PC-3 (cell line): ENCODE results near the gene ARAP3. TPM values are rescaled to one million over a fixed set of nuclear protein-coding genes. Genes with fewer than 3 reads are reported as not detected.

Experiments used
- ATAC-seq: fragments of 200-7000 bp; cut with Tn5 transposase; 2 replicates; pipeline ENCODE4 v1.9.1; 2020; ENCODE audit warnings: mild to moderate bottlenecking, moderate library complexity
- BruUV-seq: library from RNA; stranded (reverse); fragments of 400-500 nt; replicated peaks from 2 replicates; lab custom pipeline; 2021; lab: Mats Ljungman, UMichigan
- CTCF ChIA-PET: fragments of 300-600 bp; sonication (Branson Sonifier 250); formaldehyde crosslinking; loops from one replicate; lab custom pipeline; 2022; ENCODE audit warnings: antibody characterized with exemption; lab: Charles Lee
- POLR2A ChIA-PET: fragments of 300-600 bp; sonication (Branson Sonifier 250); formaldehyde crosslinking; loops from one replicate; lab custom pipeline; 2022; ENCODE audit warnings: antibody characterized with exemption; ENCODE audit not compliant: unreplicated experiment; lab: Charles Lee
- DNase-seq: peaks from one replicate; pipeline ENCODE4 v3.0.0-alpha.2; 2015
- H2AFZ ChIP-seq: fragments of 300-600 bp; sonication (generic); 2 replicates; pipeline ENCODE4 v1.6.0; 2016; ENCODE audit warnings: antibody characterized with exemption, low read length
- H3F3A ChIP-seq: fragments of 300-600 bp; sonication (generic); one replicate; pipeline ENCODE4 v1.6.0; 2017; ENCODE audit warnings: antibody characterized with exemption, low read length, control low read depth, mild to moderate bottlenecking; ENCODE audit not compliant: unreplicated experiment
- H3K27ac ChIP-seq: fragments of 300-600 bp; sonication (generic); 2 replicates; pipeline ENCODE4 v1.5.1; 2016; ENCODE audit warnings: mild to moderate bottlenecking, low read length
- H3K27me3 ChIP-seq: fragments of 300-600 bp; sonication (generic); 2 replicates; pipeline ENCODE4 v1.6.1; 2016; ENCODE audit warnings: low read length, mixed read lengths
- H3K36me3 ChIP-seq: fragments of 300-600 bp; sonication (generic); 2 replicates; pipeline ENCODE4 v1.6.1; 2016; ENCODE audit warnings: low read depth, mixed run types, low read length, mixed read lengths
- H3K4me1 ChIP-seq: fragments of 300-600 bp; sonication (generic); 2 replicates; pipeline ENCODE4 v1.5.1; 2016; ENCODE audit warnings: low read length; ENCODE audit not compliant: insufficient read depth
- H3K4me2 ChIP-seq: fragments of 300-600 bp; sonication (generic); 2 replicates; pipeline ENCODE4 v1.6.0; 2016; ENCODE audit warnings: low read length
- H3K4me3 ChIP-seq: fragments of 300-600 bp; sonication (generic); 2 replicates; pipeline ENCODE4 v1.5.1; 2016; ENCODE audit warnings: mild to moderate bottlenecking, low read length, mixed read lengths
- H3K79me2 ChIP-seq: fragments of 300-600 bp; sonication (generic); 2 replicates; pipeline ENCODE4 v1.6.1; 2017; ENCODE audit warnings: low read length, mixed read lengths
- H3K9ac ChIP-seq: fragments of 300-600 bp; sonication (generic); 2 replicates; pipeline ENCODE4 v1.6.0; 2016; ENCODE audit warnings: mild to moderate bottlenecking, low read length
- H3K9me2 ChIP-seq: fragments of 300-600 bp; sonication (generic); replicated peaks from 2 replicates; pipeline ENCODE4 v1.6.1; 2016; ENCODE audit warnings: mixed run types, low read length, mixed read lengths
- H3K9me3 ChIP-seq: fragments of 300-600 bp; sonication (generic); 2 replicates; pipeline ENCODE4 v1.6.1; 2016; ENCODE audit warnings: low read length, mixed read lengths
- H4K20me1 ChIP-seq: fragments of 300-600 bp; sonication (generic); 2 replicates; pipeline ENCODE4 v1.6.1; 2016; ENCODE audit warnings: low read length, mixed read lengths
- EZH2 ChIP-seq: fragments of 300-600 bp; sonication (generic); IDR thresholded peaks from one replicate; pipeline ENCODE4 v1.6.1; 2017; ENCODE audit warnings: antibody characterized with exemption, mild to moderate bottlenecking, low read length; ENCODE audit not compliant: unreplicated experiment
- EZH2phosphoT487 ChIP-seq: fragments of 300-600 bp; sonication (generic); IDR thresholded peaks from 2 replicates; pipeline ENCODE4 v1.6.1; 2018; ENCODE audit warnings: mild to moderate bottlenecking, antibody characterized with exemption, low read length, borderline replicate concordance
- intact Hi-C: fragments of 100-400 bp; cut with micrococcal nuclease; formaldehyde crosslinking; loops from 2 replicates; pipeline ENCODE4 v1.9.0; 2023
- total RNA-seq: library from RNA; depleted of rRNA; stranded (reverse); fragments of >200 nt; gene quantifications from 2 replicates; pipeline ENCODE4 v1.2.3, GENCODE V29; 2014
- TF ChIP-seq, protein P1 (sequence below): fragments of 300-600 bp; sonication (generic); conservative IDR thresholded peaks from 2 replicates; pipeline ENCODE4 v1.5.1; 2017; ENCODE audit warnings: antibody characterized with exemption, low read depth, mild to moderate bottlenecking, low read length

The ARAP3 gene
- total RNA-seq, 1 experiment from 2014 or later: 7.1 TPM

- no peaks in the 10 kb centered on the region for H3F3A ChIP-seq
- peaks cover 16% of the 10 kb centered on the region for H3K4me1 ChIP-seq
- ChIA-PET CTCF (no interaction called here), POLR2A (no interaction called here)
- no peaks in the 10 kb centered on the region for H3K9me3 ChIP-seq
- H3K4me2 ChIP-seq: no peak overlapping the region
- ATAC-seq: no peak
- no peak overlapping the region for H3K27ac ChIP-seq
- no peak overlapping the region for H3K4me3 ChIP-seq
- H3K9ac ChIP-seq: no peak overlapping the region
- H3K9me2 ChIP-seq: no peaks in the 10 kb centered on the region
- H3K36me3 ChIP-seq: no peaks in the 10 kb centered on the region
- H2AFZ ChIP-seq: no peak overlapping the region
- TF ChIP-seq, protein P1, sequence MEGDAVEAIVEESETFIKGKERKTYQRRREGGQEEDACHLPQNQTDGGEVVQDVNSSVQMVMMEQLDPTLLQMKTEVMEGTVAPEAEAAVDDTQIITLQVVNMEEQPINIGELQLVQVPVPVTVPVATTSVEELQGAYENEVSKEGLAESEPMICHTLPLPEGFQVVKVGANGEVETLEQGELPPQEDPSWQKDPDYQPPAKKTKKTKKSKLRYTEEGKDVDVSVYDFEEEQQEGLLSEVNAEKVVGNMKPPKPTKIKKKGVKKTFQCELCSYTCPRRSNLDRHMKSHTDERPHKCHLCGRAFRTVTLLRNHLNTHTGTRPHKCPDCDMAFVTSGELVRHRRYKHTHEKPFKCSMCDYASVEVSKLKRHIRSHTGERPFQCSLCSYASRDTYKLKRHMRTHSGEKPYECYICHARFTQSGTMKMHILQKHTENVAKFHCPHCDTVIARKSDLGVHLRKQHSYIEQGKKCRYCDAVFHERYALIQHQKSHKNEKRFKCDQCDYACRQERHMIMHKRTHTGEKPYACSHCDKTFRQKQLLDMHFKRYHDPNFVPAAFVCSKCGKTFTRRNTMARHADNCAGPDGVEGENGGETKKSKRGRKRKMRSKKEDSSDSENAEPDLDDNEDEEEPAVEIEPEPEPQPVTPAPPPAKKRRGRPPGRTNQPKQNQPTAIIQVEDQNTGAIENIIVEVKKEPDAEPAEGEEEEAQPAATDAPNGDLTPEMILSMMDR: no peak
- TF ChIP-seq EZH2phosphoT487: no peak
- TF ChIP-seq EZH2: no peak
- no peaks in the 10 kb centered on the region for H3K79me2 ChIP-seq
- intact Hi-C loops: no loop called here
- no TSS peak for BruUV-seq
- no peak for DNase-seq
- no peaks in the 10 kb centered on the region for H3K27me3 ChIP-seq
- 0 out of 2 replicates have a peak, but pooled peaks cover 5% of the 10 kb centered on the region for H4K20me1 ChIP-seq
Observed at GRCh38 chr5:141646026-141646425, 36.0 kb downstream of the ARAP3 start.

DNA sequence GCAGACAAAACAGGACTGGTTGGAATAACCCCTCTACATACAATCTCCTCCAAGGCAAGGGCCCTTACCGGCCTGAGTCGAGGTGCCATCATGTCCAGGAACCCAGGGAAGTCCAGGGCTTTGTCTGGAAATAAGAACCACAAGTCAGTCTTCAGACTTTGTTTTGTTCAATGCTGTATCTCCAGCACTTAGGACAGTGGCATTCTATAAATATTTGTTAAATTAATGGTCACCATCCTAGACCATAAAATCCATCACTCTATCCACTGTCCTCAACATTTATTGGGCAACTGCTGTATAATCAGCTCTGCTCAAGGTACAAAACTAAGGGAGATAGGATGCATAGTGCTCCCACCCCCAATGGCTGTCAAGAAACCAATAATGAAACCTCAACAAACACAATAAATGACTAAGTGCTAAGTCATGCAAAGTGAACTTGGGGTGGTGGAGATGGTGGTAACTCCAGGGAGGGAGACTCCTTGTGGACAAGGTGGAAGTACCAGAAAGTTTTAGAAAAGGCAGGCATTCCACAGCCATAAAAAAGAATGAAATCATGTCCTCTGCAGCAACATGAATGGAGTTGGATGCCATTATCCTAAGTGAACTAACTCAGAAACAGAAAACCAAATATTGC, 40.3 kb downstream of the ARAP3 start:
- H3F3A ChIP-seq: no peaks in the 10 kb centered on the region
- no peaks in the 10 kb centered on the region for H3K36me3 ChIP-seq
- no peaks in the 10 kb centered on the region for H3K9me2 ChIP-seq
- intact Hi-C loops: loop anchor here (1.0 kb wide), 1 partner anchor 49 kb away; no protein-coding TSS in a partner anchor
- no TSS peak for BruUV-seq
- ChIA-PET POLR2A (interaction anchor here (0.7 kb wide), 1 partner anchor 38 kb away, joined by 3 read pairs; no protein-coding TSS in a partner anchor), CTCF (interaction anchor here (0.5 kb wide), 1 partner anchor 248 kb away, joined by 3 read pairs; no protein-coding TSS in a partner anchor)
- peaks cover 31% of the 10 kb centered on the region for H3K4me1 ChIP-seq
- H3K4me3 ChIP-seq: no peak overlapping the region
- H2AFZ ChIP-seq: no peak overlapping the region
- 0 out of 2 replicates have a peak, but pooled peaks cover 5% of the 10 kb centered on the region for H4K20me1 ChIP-seq
- DNase-seq: peak; percentile 93
- H3K27me3 ChIP-seq: no peaks in the 10 kb centered on the region
- no peaks in the 10 kb centered on the region for H3K79me2 ChIP-seq
- H3K9ac ChIP-seq: no peak overlapping the region
- ATAC-seq: peak; percentile 79
- TF ChIP-seq, protein P1: peak; percentile 62
- no peak for TF ChIP-seq EZH2phosphoT487
- no peak overlapping the region; the same call in 1 of the 2 replicates for H3K4me2 ChIP-seq
- H3K27ac ChIP-seq: peak overlapping the region; percentile 5; the same call in 1 of the 2 replicates
- no peaks in the 10 kb centered on the region for H3K9me3 ChIP-seq

- Histone ChIP-seq H3K4me2 (no peak overlapping the region), H3K4me1 (peaks cover 34% of the 10 kb centered on the region), H3K9ac (no peak overlapping the region), H3K79me2 (peaks cover 9% of the 10 kb centered on the region), H3K4me3 (no peak overlapping the region), H3K36me3 (no peaks in the 10 kb centered on the region), H3F3A (no peaks in the 10 kb centered on the region), H3K9me2 (no peaks in the 10 kb centered on the region), H2AFZ (no peak overlapping the region), H3K9me3 (no peaks in the 10 kb centered on the region), H3K27me3 (no peaks in the 10 kb centered on the region), H4K20me1 (0 out of 2 replicates have a peak, but pooled peaks cover 5% of the 10 kb centered on the region), H3K27ac (no peak overlapping the region)
- DNase-seq (no peak), ATAC-seq (no peak)
- TF ChIP-seq EZH2phosphoT487: no peak
- no peak for TF ChIP-seq EZH2
- TF ChIP-seq, protein P1: no peak
- CTCF ChIA-PET: no interaction called here
- no TSS peak for BruUV-seq
- POLR2A ChIA-PET: no interaction called here
- intact Hi-C loops: no loop called here
Observed at GRCh38 chr5:141640698-141641097, 41.3 kb downstream of the ARAP3 start.
